ENCODE results near the gene DGKA.
"Not testable (repeated sequence)": the region's sequence is repeated elsewhere in the genome, so short reads cannot be mapped to it uniquely, and the experiment has no call there.

DGKA gene

GRCh38 chr12:55930771-55931316, at the start of gene DGKA:
TSS of gene DGKA (plus strand) at chr12:55931162. CDS start at chr12:55936504, 5,342 bp downstream.
- peak; percentile 84 for DNase-seq

- DNase-seq, result no peak
Measured at GRCh38 chr12:55885113-55885512, 45.8 kb upstream of the DGKA start.

- DNase-seq, result no peak
Measured at GRCh38 chr12:55891310-55891709, 39.7 kb upstream of the DGKA start.

GRCh38 chr12:55893723-55894122, 37.2 kb upstream of the DGKA start:
- no peak for DNase-seq

- DNase-seq, result peak; percentile 8
Measured at GRCh38 chr12:55899082-55899481, 31.9 kb upstream of the DGKA start.

- no peak for DNase-seq
Measured at GRCh38 chr12:55901881-55902490, 29.0 kb upstream of the DGKA start.

GRCh38 chr12:55906056-55906455, 24.9 kb upstream of the DGKA start:
- DNase-seq, result peak; percentile 57

GRCh38 chr12:55908726-55909512, 22.0 kb upstream of the DGKA start:
- DNase-seq, result peak; percentile 34

- DNase-seq, result no peak
Measured at GRCh38 chr12:55909513-55909884, 21.5 kb upstream of the DGKA start.

GRCh38 chr12:55912908-55913307, 18.1 kb upstream of the DGKA start:
- DNase-seq, result no peak

GRCh38 chr12:55915482-55915859, 15.5 kb upstream of the DGKA start:
- no peak for DNase-seq

- DNase-seq, result peak; percentile 28
Measured at GRCh38 chr12:55919032-55919431, 11.9 kb upstream of the DGKA start.

GRCh38 chr12:55922126-55922525, 8.8 kb upstream of the DGKA start:
- DNase-seq, result no peak

- DNase-seq, result not testable (repeated sequence)
Measured at GRCh38 chr12:55923648-55924047, 7.3 kb upstream of the DGKA start.

- DNase-seq, result no peak
Measured at GRCh38 chr12:55925371-55925770, 5.6 kb upstream of the DGKA start.

- no peak for DNase-seq
Measured at GRCh38 chr12:55925870-55926737, 4.9 kb upstream of the DGKA start.

GRCh38 chr12:55926738-55927587, 4.0 kb upstream of the DGKA start:
- peak; percentile 94 for DNase-seq

GRCh38 chr12:55927588-55928502, 3.1 kb upstream of the DGKA start, which contains the start of gene PYM1:
TSS of gene PYM1 (minus strand) at chr12:55927894. CDS start at chr12:55927761, 133 bp downstream.
- peak; percentile 51 for DNase-seq

GRCh38 chr12:55929306-55929791, 1.6 kb upstream of the DGKA start:
- no peak for DNase-seq

GRCh38 chr12:55931317-55931779, 386 bp downstream of the DGKA start:
- DNase-seq, result no peak
